H9 (cell line): Measurements from ENCODE around the gene ADPRH. TPM values are rescaled to one million over a fixed set of nuclear protein-coding genes. Genes with fewer than 3 reads are reported as not detected.

Experiments
- DNase-seq: peaks from one replicate; pipeline ENCODE4 v3.0.0-alpha.2; 2017
- H2AFZ ChIP-seq: one replicate; pipeline ENCODE4 v1.6.1; 2013; ENCODE audit warnings: mild to moderate bottlenecking, low read length, control low read depth, moderate library complexity
- H2AK5ac ChIP-seq: 2 replicates; pipeline ENCODE4 v1.6.1; 2013; ENCODE audit warnings: low read length, control low read depth, mixed read lengths; ENCODE audit not compliant: insufficient read length
- H2BK120ac ChIP-seq: one replicate; pipeline ENCODE4 v1.6.1; 2013; ENCODE audit warnings: low read depth, mild to moderate bottlenecking, low read length, control low read depth, inconsistent platforms; ENCODE audit not compliant: poor library complexity, severe bottlenecking
- H2BK12ac ChIP-seq: 2 replicates; pipeline ENCODE4 v1.6.1; 2013; ENCODE audit warnings: low read length, control low read depth, mixed read lengths, low read depth; ENCODE audit not compliant: insufficient read length
- H2BK15ac ChIP-seq: 2 replicates; pipeline ENCODE4 v1.6.1; 2013; ENCODE audit warnings: low read depth, low read length, control low read depth
- H2BK20ac ChIP-seq: one replicate; pipeline ENCODE4 v1.6.1; 2013; ENCODE audit warnings: low read depth, mild to moderate bottlenecking, low read length, control low read depth, inconsistent platforms; ENCODE audit not compliant: poor library complexity, severe bottlenecking
- H2BK5ac ChIP-seq: 2 replicates; pipeline ENCODE4 v1.6.1; 2013; ENCODE audit warnings: low read length, control low read depth, mixed read lengths; ENCODE audit not compliant: insufficient read length
- H3K14ac ChIP-seq: 2 replicates; pipeline ENCODE4 v1.6.1; 2013; ENCODE audit warnings: low read length, control low read depth; ENCODE audit not compliant: insufficient read depth
- H3K18ac ChIP-seq: 2 replicates; pipeline ENCODE4 v1.6.1; 2013; ENCODE audit warnings: low read depth, mild to moderate bottlenecking, mixed read lengths, low read length, control low read depth; ENCODE audit not compliant: insufficient read length
- H3K23ac ChIP-seq: 2 replicates; pipeline ENCODE4 v1.6.1; 2013; ENCODE audit warnings: low read length, control low read depth, mixed read lengths, low read depth; ENCODE audit not compliant: insufficient read length
- H3K23me2 ChIP-seq: 2 replicates; pipeline ENCODE4 v1.6.1; 2013; ENCODE audit warnings: low read depth, mild to moderate bottlenecking, mixed read lengths, low read length, control low read depth; ENCODE audit not compliant: insufficient read length, poor library complexity, severe bottlenecking
- H3K27ac ChIP-seq: 2 replicates; pipeline ENCODE4 v1.5.1; 2013; ENCODE audit warnings: low read length, control low read depth, mixed read lengths, low read depth; ENCODE audit not compliant: insufficient read length
- H3K27me3 ChIP-seq: 2 replicates; pipeline ENCODE4 v1.6.1; 2013; ENCODE audit warnings: low read length, control low read depth, inconsistent platforms; ENCODE audit not compliant: insufficient read depth
- H3K4ac ChIP-seq: 2 replicates; pipeline ENCODE4 v1.6.1; 2013; ENCODE audit warnings: low read depth, mild to moderate bottlenecking, control low read depth, inconsistent platforms, low read length, moderate library complexity
- H3K4me1 ChIP-seq: 2 replicates; pipeline ENCODE4 v1.6.1; 2013; ENCODE audit warnings: low read length, control low read depth, inconsistent platforms; ENCODE audit not compliant: insufficient read depth
- H3K4me2 ChIP-seq: 2 replicates; pipeline ENCODE4 v1.6.1; 2013; ENCODE audit warnings: low read length, control low read depth, mixed read lengths; ENCODE audit not compliant: insufficient read length, insufficient read depth
- H3K56ac ChIP-seq: 2 replicates; pipeline ENCODE4 v1.6.1; 2013; ENCODE audit warnings: low read depth, mild to moderate bottlenecking, mixed read lengths, low read length, control low read depth; ENCODE audit not compliant: insufficient read length
- H3K79me1 ChIP-seq: 2 replicates; pipeline ENCODE4 v1.6.1; 2013; ENCODE audit warnings: low read depth, mild to moderate bottlenecking, moderate library complexity, low read length, control low read depth, inconsistent platforms; ENCODE audit not compliant: insufficient read depth, poor library complexity, severe bottlenecking
- H3K79me2 ChIP-seq: 2 replicates; pipeline ENCODE4 v1.6.1; 2013; ENCODE audit warnings: low read length, control low read depth, inconsistent platforms; ENCODE audit not compliant: insufficient read depth
- H3K9ac ChIP-seq: 2 replicates; pipeline ENCODE4 v1.6.1; 2013; ENCODE audit warnings: low read length, control low read depth, mixed read lengths; ENCODE audit not compliant: insufficient read length; ENCODE audit errors: extremely low read depth
- H3K9me3 ChIP-seq: one replicate; pipeline ENCODE4 v1.6.1; 2013; ENCODE audit warnings: low read depth, low read length, inconsistent platforms; ENCODE audit not compliant: control insufficient read depth
- H3T11ph ChIP-seq: one replicate; pipeline ENCODE4 v1.6.1; 2013; ENCODE audit warnings: mild to moderate bottlenecking, low read length, control low read depth, inconsistent platforms
- H4K20me1 ChIP-seq: one replicate; pipeline ENCODE4 v1.6.1; 2013; ENCODE audit not compliant: control insufficient read depth, insufficient read length, insufficient read depth
- H4K5ac ChIP-seq: 2 replicates; pipeline ENCODE4 v1.6.1; 2013; ENCODE audit warnings: low read depth, mild to moderate bottlenecking, mixed read lengths, low read length, control low read depth; ENCODE audit not compliant: insufficient read length
- H4K8ac ChIP-seq: replicated peaks from 2 replicates; pipeline ENCODE4 v1.6.1; 2013; ENCODE audit warnings: low read length, control low read depth, mixed read lengths, low read depth; ENCODE audit not compliant: insufficient read length
- H4K91ac ChIP-seq: 2 replicates; pipeline ENCODE4 v1.6.1; 2013; ENCODE audit warnings: low read depth, mild to moderate bottlenecking, moderate library complexity, mixed read lengths, low read length, control low read depth; ENCODE audit not compliant: insufficient read length
- H3K27ac Mint-ChIP-seq, 3 experiments: 2 replicates in 2 of 3; 3 replicates in 1 of 3; pipeline ENCODE4 v1.8.0; 2020 to 2021; ENCODE audit warnings: mixed read lengths in 3 of 3, mild to moderate bottlenecking in 1 of 3, moderate library complexity in 1 of 3
- H3K27me3 Mint-ChIP-seq: 2 replicates; pipeline ENCODE4 v1.8.0; 2021; ENCODE audit warnings: low read depth, mild to moderate bottlenecking, moderate library complexity, mixed read lengths
- H3K36me3 Mint-ChIP-seq, 3 experiments: 2 replicates in 2 of 3; 3 replicates in 1 of 3; pipeline ENCODE4 v1.8.0; 2020 to 2021; ENCODE audit warnings: low read depth in 3 of 3, mixed read lengths in 3 of 3; ENCODE audit not compliant: insufficient read depth in 1 of 3
- H3K4me1 Mint-ChIP-seq, 2 experiments: 2 replicates each; pipeline ENCODE4 v1.8.0; 2020; ENCODE audit warnings: mixed read lengths in 2 of 2
- H3K4me3 Mint-ChIP-seq, 2 experiments: 2 replicates in 1 of 2; 3 replicates in 1 of 2; pipeline ENCODE4 v1.8.0; 2020 to 2021; ENCODE audit warnings: mild to moderate bottlenecking in 2 of 2, mixed read lengths in 2 of 2, moderate library complexity in 1 of 2
- H3K9me3 Mint-ChIP-seq, 2 experiments: 2 replicates in 1 of 2; 3 replicates in 1 of 2; pipeline ENCODE4 v1.8.0; 2020; ENCODE audit warnings: mild to moderate bottlenecking in 2 of 2, mixed read lengths in 2 of 2, moderate library complexity in 1 of 2
- CTCF ChIP-seq: fragments of 200-600 bp; sonication (generic); conservative IDR thresholded peaks from 3 replicates; pipeline ENCODE4 v1.8.0; 2021; ENCODE audit warnings: antibody characterized with exemption, mild to moderate bottlenecking
- WGBS: extraction: QIAGEN DNeasy Blood & Tissue Kit; methylation state at CpG from one replicate; pipeline ENCODE4 v1.1.7; 2013; ENCODE audit warnings: missing lambda C conversion rate, low lambda C conversion rate, mixed read lengths; ENCODE audit not compliant: insufficient read length; ENCODE audit errors: extremely low coverage; 5-methylcytosine and 5-hydroxymethylcytosine counted together
- total RNA-seq: library from RNA; stranded (reverse); gene quantifications from 2 replicates; pipeline ENCODE4 v1.2.1, GENCODE V29; 2021

The ADPRH gene
- total RNA-seq, 1 experiment from 2014 or later = 3.1 TPM

- Mint-ChIP-seq H3K27ac (no peak overlapping the region; a peak in 1 of 7 replicates), H3K4me3 (no peak overlapping the region), H3K4me1 (peaks cover 20 to 27% of the 10 kb centered on the region in 2 experiments), H3K27me3 (peaks cover 4% of the 10 kb centered on the region), H3K36me3 (no peaks in the 10 kb centered on the region), H3K9me3 (no peaks in the 10 kb centered on the region; a peak in 1 of 5 replicates)
- Histone ChIP-seq H3K4ac (no peak overlapping the region), H2AFZ (no peak overlapping the region), H3K23ac (no peak overlapping the region), H4K8ac (no peak overlapping the region), H4K5ac (no peak overlapping the region), H3K4me1 (no peaks in the 10 kb centered on the region), H3K23me2 (no peaks in the 10 kb centered on the region), H3K9me3 (no peaks in the 10 kb centered on the region), H3K27ac (no peak overlapping the region), H3K56ac (no peak overlapping the region), H3K27me3 (no peaks in the 10 kb centered on the region), H3K18ac (no peak overlapping the region), H2BK15ac (no peak overlapping the region), H4K20me1 (no peaks in the 10 kb centered on the region), H2BK5ac (no peak overlapping the region), H2BK120ac (no peak overlapping the region), H3K79me2 (no peaks in the 10 kb centered on the region), H3K14ac (no peak overlapping the region), H2BK12ac (no peak overlapping the region), H3K79me1 (no peaks in the 10 kb centered on the region), H4K91ac (no peak overlapping the region), H2BK20ac (no peak overlapping the region), H3K4me2 (no peak overlapping the region), H2AK5ac (no peak overlapping the region), H3T11ph (no peak overlapping the region), H3K9ac (no peak overlapping the region)
- DNase-seq = no peak
- no peak for TF ChIP-seq CTCF
- WGBS = no CpG with 5 or more reads among the region's 1 CpG
Observed at GRCh38 chr3:119628816-119629445, 49.6 kb downstream of the ADPRH start.
